Thoracic aorta (tissue), 2 donors: ENCODE data around the gene SH3TC1. TPM values are rescaled to one million over a fixed set of nuclear protein-coding genes. Genes with fewer than 3 reads are reported as not detected.

Source experiments
- ATAC-seq: fragments of 150-250 bp; one replicate; pipeline ENCODE4 v1.8.0; 2017; ENCODE audit warnings: low read depth; ENCODE audit not compliant: insufficient number of reproducible peaks, low FRiP score
- DNase-seq: peaks from one replicate; pipeline ENCODE4 v3.0.0-alpha.2; 2020; ENCODE audit warnings: low spot score
- H3K27ac ChIP-seq, 2 donors: fragments of 200-600 bp; sonication (generic); 1 replicate in 1 of 2; 2 replicates in 1 of 2; pipeline ENCODE4 v1.5.1; 2016; ENCODE audit warnings: mild to moderate bottlenecking in 2 of 2, moderate library complexity in 2 of 2
- H3K27me3 ChIP-seq: fragments of 200-600 bp; sonication (generic); replicated peaks from 2 replicates; pipeline ENCODE4 v1.6.0; 2016; ENCODE audit warnings: mild to moderate bottlenecking; ENCODE audit not compliant: insufficient read depth
- H3K36me3 ChIP-seq: fragments of 200-600 bp; sonication (generic); one replicate; pipeline ENCODE4 v1.5.1; 2016
- H3K4me1 ChIP-seq, 2 donors: fragments of 200-600 bp; sonication (generic); 1 replicate in 1 of 2; 2 replicates in 1 of 2; pipeline versions ENCODE4 v1.5.1 to v1.6.0; 2016; ENCODE audit warnings: low read depth in 2 of 2, mild to moderate bottlenecking in 1 of 2; ENCODE audit not compliant: control insufficient read depth in 1 of 2
- H3K4me3 ChIP-seq: fragments of 200-600 bp; sonication (generic); 2 replicates; pipeline ENCODE4 v1.5.1; 2016; ENCODE audit warnings: mild to moderate bottlenecking
- H3K9me3 ChIP-seq: fragments of 200-600 bp; sonication (generic); 2 replicates; pipeline ENCODE4 v1.5.1; 2016
- CTCF ChIP-seq: fragments of 200-600 bp; sonication (generic); IDR thresholded peaks from one replicate; pipeline ENCODE4 v1.5.1; 2019; ENCODE audit warnings: antibody characterized with exemption
- total RNA-seq, 2 donors: library from RNA; depleted of rRNA; stranded (reverse); fragments of >200 nt; gene quantifications; one replicate each; pipeline versions ENCODE4 v1.1.0 to v1.2.3, GENCODE V29; 2016

The SH3TC1 gene
- total RNA-seq, 2 donors from 2014 or later, result 63.2 to 68.6 TPM

- Histone ChIP-seq H3K27ac (no peak overlapping the region), H3K9me3 (no peaks in the 10 kb centered on the region), H3K4me1 (peaks cover 0 to 9% of the 10 kb centered on the region in 2 donors), H3K4me3 (no peak overlapping the region), H3K36me3 (no peaks in the 10 kb centered on the region), H3K27me3 (peaks cover 4% of the 10 kb centered on the region)
- ATAC-seq, result peak; percentile 9
- no peak for DNase-seq
- TF ChIP-seq CTCF, result no peak
Measured at GRCh38 chr4:8259743-8260430, 60.8 kb downstream of the SH3TC1 start.

- Histone ChIP-seq H3K27ac (no peak overlapping the region), H3K36me3 (no peaks in the 10 kb centered on the region), H3K9me3 (no peaks in the 10 kb centered on the region), H3K27me3 (peaks cover 4% of the 10 kb centered on the region), H3K4me1 (peaks cover 0 to 9% of the 10 kb centered on the region in 2 donors), H3K4me3 (no peak overlapping the region)
- no peak for TF ChIP-seq CTCF
- peak; percentile 40 for ATAC-seq
- no peak for DNase-seq
Measured at GRCh38 chr4:8260656-8261111, 61.6 kb downstream of the SH3TC1 start.

DNA sequence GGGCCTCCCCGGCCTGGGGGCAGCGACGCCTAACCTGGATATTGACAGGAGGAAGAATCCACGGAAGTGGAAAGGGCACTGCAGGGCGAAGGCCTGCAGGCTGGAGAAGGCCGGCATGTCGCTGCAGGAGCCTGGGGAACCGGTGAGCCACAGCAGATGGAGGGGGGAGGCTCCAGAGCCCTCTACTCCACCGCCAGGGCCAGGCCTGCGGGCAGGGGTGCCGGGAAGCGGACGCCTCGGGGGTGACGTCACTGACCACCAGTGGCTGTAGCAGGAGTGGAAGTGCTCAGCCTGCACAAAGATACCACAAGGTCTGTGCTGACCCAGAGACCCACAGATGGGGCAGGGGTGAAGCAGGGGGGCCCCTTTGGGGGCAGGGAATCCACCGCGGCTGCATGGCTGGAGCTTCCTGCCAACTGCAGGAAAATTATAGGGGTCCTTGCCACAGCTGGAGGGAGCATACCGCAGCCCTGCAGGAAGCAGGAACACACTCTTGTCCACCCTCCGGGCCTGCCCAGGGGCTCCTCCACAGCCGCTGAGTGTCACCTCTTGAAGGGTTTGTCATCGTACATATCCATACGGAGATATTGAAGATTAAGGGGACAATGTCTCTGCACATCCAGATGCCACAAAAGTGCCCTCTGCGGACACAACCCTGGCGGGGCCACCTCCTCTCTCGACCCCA lies 62.9 kb downstream of the SH3TC1 start:
- H3K27me3 ChIP-seq, result peaks cover 4% of the 10 kb centered on the region
- no peak overlapping the region for H3K4me3 ChIP-seq
- no peaks in the 10 kb centered on the region for H3K36me3 ChIP-seq
- DNase-seq, result no peak
- H3K9me3 ChIP-seq, result no peaks in the 10 kb centered on the region
- ATAC-seq, result no peak
- H3K27ac ChIP-seq, result no peak overlapping the region
- peaks cover 0 to 12% of the 10 kb centered on the region in 2 donors for H3K4me1 ChIP-seq
- TF ChIP-seq CTCF, result no peak

DNA sequence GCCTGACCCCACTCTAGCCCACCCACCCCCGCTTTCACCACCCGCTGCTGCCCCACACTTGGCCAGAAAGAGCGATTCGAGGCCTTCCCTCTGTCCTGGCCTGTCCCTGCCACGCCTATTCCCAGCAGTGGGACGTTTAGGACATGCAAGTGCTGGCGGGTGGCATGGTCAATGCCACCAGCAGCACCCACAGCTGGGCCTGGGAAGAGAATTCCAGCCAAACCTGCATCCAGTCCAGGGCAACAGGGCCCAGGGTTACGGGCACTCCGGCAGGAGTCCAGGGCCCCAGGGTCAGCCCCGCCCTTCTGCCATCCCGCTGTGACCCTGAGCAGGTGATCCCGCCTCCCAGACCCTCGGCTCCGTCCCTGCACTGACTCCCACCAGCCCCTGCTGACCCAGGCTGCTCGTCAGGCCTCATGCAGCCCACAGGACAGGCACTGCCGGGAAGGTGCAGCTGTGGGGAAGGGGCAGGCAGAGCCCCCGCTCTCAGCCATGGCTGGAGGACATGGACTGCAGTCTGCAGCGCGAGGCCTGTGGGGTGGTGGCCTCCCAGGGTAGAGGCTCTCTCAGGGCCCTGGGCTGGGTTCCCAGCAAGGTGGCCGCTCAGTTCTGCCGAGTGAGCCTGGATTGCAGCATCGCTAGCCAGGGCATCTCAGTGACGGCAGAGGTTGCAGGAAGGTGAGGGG lies 63.7 kb downstream of the SH3TC1 start:
- peaks cover 0 to 18% of the 10 kb centered on the region in 2 donors for H3K4me1 ChIP-seq
- H3K27me3 ChIP-seq, result peaks cover 4% of the 10 kb centered on the region
- ATAC-seq (no peak), DNase-seq (no peak)
- H3K36me3 ChIP-seq, result no peaks in the 10 kb centered on the region
- TF ChIP-seq CTCF, result no peak
- no peak overlapping the region for H3K27ac ChIP-seq
- H3K4me3 ChIP-seq, result no peak overlapping the region
- no peaks in the 10 kb centered on the region for H3K9me3 ChIP-seq

- TF ChIP-seq CTCF, result no peak
- no peaks in the 10 kb centered on the region for H3K36me3 ChIP-seq
- H3K27me3 ChIP-seq, result peaks cover 4% of the 10 kb centered on the region
Measured at GRCh38 chr4:8263397-8263796, 64.3 kb downstream of the SH3TC1 start.

More at GRCh38 chr4:8263397-8263796, 64.3 kb downstream of the SH3TC1 start:
- ATAC-seq (no peak), DNase-seq (no peak)
- Histone ChIP-seq H3K27ac (no peak overlapping the region), H3K9me3 (no peaks in the 10 kb centered on the region), H3K4me1 (peaks cover 0 to 18% of the 10 kb centered on the region in 2 donors), H3K4me3 (no peak overlapping the region)
